AG09309 (cell line): ENCODE results near the gene KRT1.
A peak's percentile ranks its signal among the peaks of the same experiment; 100 is the strongest.

Source experiments
- DNase-seq: peaks from one replicate; pipeline ENCODE4 v3.0.0-alpha.2; 2010; ENCODE audit warnings: low read depth
- H3K4me3 ChIP-seq: 2 replicates; pipeline ENCODE4 v1.5.1; 2011; ENCODE audit warnings: mild to moderate bottlenecking, low read depth, low read length, moderate library complexity; ENCODE audit not compliant: control insufficient read depth
- CTCF ChIP-seq: IDR thresholded peaks from 2 replicates; pipeline ENCODE4 v1.5.1; 2011; ENCODE audit warnings: mild to moderate bottlenecking, low read depth, low read length, inconsistent platforms; ENCODE audit not compliant: insufficient read depth, control insufficient read depth; ENCODE audit errors: missing control alignments

The KRT1 gene

GRCh38 chr12:52655251-52655650 is 25.0 kb downstream of the KRT1 start:
- DNase-seq: no peak
- H3K4me3 ChIP-seq: no peak overlapping the region
- no peak for TF ChIP-seq CTCF

- no peak within 1 kb of the TSS for H3K4me3 ChIP-seq
- no peak for DNase-seq
- no peak for TF ChIP-seq CTCF
Observed at GRCh38 chr12:52651726-52652261, 28.4 kb downstream of the KRT1 start, which contains the start of gene KRT2. Gene KRT2, minus strand, starts transcription at chr12:52652211. Its CDS starts 69 bp downstream, at chr12:52652142.

GRCh38 chr12:52650520-52651081 is 29.6 kb downstream of the KRT1 start:
- DNase-seq: peak; percentile 13
- TF ChIP-seq CTCF: no peak
- no peak overlapping the region for H3K4me3 ChIP-seq

- no peak for DNase-seq
- TF ChIP-seq CTCF: no peak
- no peak overlapping the region for H3K4me3 ChIP-seq
Observed at GRCh38 chr12:52649066-52649465, 31.1 kb downstream of the KRT1 start.

- no peak for TF ChIP-seq CTCF
- no peak overlapping the region for H3K4me3 ChIP-seq
- no peak for DNase-seq
Observed at GRCh38 chr12:52648012-52648550, 32.1 kb downstream of the KRT1 start.

- no peak for DNase-seq
- no peak for TF ChIP-seq CTCF
- no peak overlapping the region for H3K4me3 ChIP-seq
Observed at GRCh38 chr12:52647601-52648000, 32.6 kb downstream of the KRT1 start.
